LNCaP clone FGC (cell line): ENCODE data around the gene GPR55.

ENCODE experiments used
- DNase-seq: peaks from one replicate; pipeline ENCODE4 v3.0.0-alpha.2; 2011; ENCODE audit warnings: low read depth
- H3K4me3 ChIP-seq: 2 replicates; pipeline ENCODE4 v1.5.1; 2011; ENCODE audit warnings: mild to moderate bottlenecking, low read depth, low read length, control low read depth
- CTCF ChIP-seq: IDR thresholded peaks from 2 replicates; pipeline ENCODE4 v1.5.1; 2012; ENCODE audit warnings: mild to moderate bottlenecking; ENCODE audit not compliant: control insufficient read depth, insufficient read depth; ENCODE audit errors: extremely low read depth

Gene GPR55

GRCh38 chr2:230908092-230908594 lies 16.9 kb downstream of the GPR55 start:
- TF ChIP-seq CTCF, result no peak
- DNase-seq, result no peak
- no peak overlapping the region for H3K4me3 ChIP-seq

- H3K4me3 ChIP-seq, result no peak overlapping the region
- no peak for TF ChIP-seq CTCF
- no peak for DNase-seq
Measured at GRCh38 chr2:230907361-230908091, 17.5 kb downstream of the GPR55 start.

GRCh38 chr2:230906471-230907230 lies 18.4 kb downstream of the GPR55 start:
- TF ChIP-seq CTCF, result no peak

GRCh38 chr2:230905448-230906421 lies 19.3 kb downstream of the GPR55 start:
- no peak overlapping the region for H3K4me3 ChIP-seq
- DNase-seq, result no peak
- no peak for TF ChIP-seq CTCF

More at GRCh38 chr2:230906471-230907230, 18.4 kb downstream of the GPR55 start:
- no peak for DNase-seq
- H3K4me3 ChIP-seq, result no peak overlapping the region

GRCh38 chr2:230904856-230905447 lies 20.1 kb downstream of the GPR55 start:
- no peak overlapping the region for H3K4me3 ChIP-seq
- TF ChIP-seq CTCF, result no peak
- DNase-seq, result no peak
